ENCODE measurements around the gene SOX6. TPM values are rescaled to one million over a fixed set of nuclear protein-coding genes. Genes with fewer than 3 reads are reported as not detected.

SOX6 gene
- total RNA-seq, 1 donor from 2014 or later, result 8.3 TPM

- H3K27ac ChIP-seq, result no peak overlapping the region
- H3K4me3 ChIP-seq, result no peak overlapping the region
- DNase-seq, result no peak
- no peaks in the 10 kb centered on the region for H3K4me1 ChIP-seq
- intact Hi-C loops (cut with DNase I), result no loop called here
- H3K9me3 ChIP-seq, result no peaks in the 10 kb centered on the region
- H3K27me3 ChIP-seq, result no peaks in the 10 kb centered on the region
- H3K36me3 ChIP-seq, result no peaks in the 10 kb centered on the region
- TF ChIP-seq CTCF (IDR thresholded peaks at IDR 0.05), result no peak
- no peak for ATAC-seq
Observed at GRCh38 chr11:16276251-16276650, 80.1 kb downstream of the SOX6 start.

GRCh38 chr11:16271258-16271657, 85.1 kb downstream of the SOX6 start:
- Histone ChIP-seq H3K36me3 (no peaks in the 10 kb centered on the region), H3K27me3 (no peaks in the 10 kb centered on the region), H3K4me3 (no peak overlapping the region), H3K4me1 (no peaks in the 10 kb centered on the region), H3K9me3 (peaks cover 4% of the 10 kb centered on the region), H3K27ac (no peak overlapping the region)
- ATAC-seq (no peak), DNase-seq (no peak)
- intact Hi-C loops (cut with DNase I), result no loop called here
- no peak for TF ChIP-seq CTCF (IDR thresholded peaks at IDR 0.05)

- no peaks in the 10 kb centered on the region for H3K4me1 ChIP-seq
- no peaks in the 10 kb centered on the region for H3K27me3 ChIP-seq
- no peaks in the 10 kb centered on the region for H3K36me3 ChIP-seq
- intact Hi-C loops (cut with DNase I), result no loop called here
- ATAC-seq, result no peak
- TF ChIP-seq CTCF (IDR thresholded peaks at IDR 0.05), result no peak
- H3K4me3 ChIP-seq, result no peak overlapping the region
- no peak for DNase-seq
- H3K9me3 ChIP-seq, result peaks cover 4% of the 10 kb centered on the region
- H3K27ac ChIP-seq, result no peak overlapping the region
Observed at GRCh38 chr11:16266021-16266420, 90.3 kb downstream of the SOX6 start.

DNA sequence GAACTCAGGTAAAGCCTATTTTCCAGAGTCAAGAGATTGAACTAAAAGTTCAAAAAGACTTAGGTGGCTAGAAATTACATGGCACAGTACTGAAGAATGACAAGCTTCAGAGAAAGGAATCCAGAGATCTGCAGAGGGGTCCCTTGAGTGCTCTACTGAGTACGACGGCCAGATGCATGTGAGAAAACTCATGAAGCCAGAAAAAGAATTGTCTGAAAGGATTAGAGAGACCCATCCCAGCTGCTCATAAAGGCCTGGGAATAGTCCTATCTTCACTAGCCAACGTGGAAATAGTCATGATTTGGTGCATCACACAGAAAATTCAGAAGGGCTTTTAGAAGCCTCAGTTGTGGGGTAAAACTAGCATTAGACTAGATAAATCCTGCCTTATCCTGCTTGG, 91.3 kb downstream of the SOX6 start:
- ATAC-seq, result no peak
- H3K27ac ChIP-seq, result no peak overlapping the region
- H3K4me3 ChIP-seq, result no peak overlapping the region
- no peak for DNase-seq
- TF ChIP-seq CTCF (IDR thresholded peaks at IDR 0.05), result no peak
- H3K27me3 ChIP-seq, result no peaks in the 10 kb centered on the region
- H3K4me1 ChIP-seq, result no peaks in the 10 kb centered on the region
- intact Hi-C loops (cut with DNase I), result no loop called here
- H3K9me3 ChIP-seq, result peaks cover 4% of the 10 kb centered on the region
- H3K36me3 ChIP-seq, result no peaks in the 10 kb centered on the region

- DNase-seq (no peak), ATAC-seq (no peak)
- TF ChIP-seq CTCF (IDR thresholded peaks at IDR 0.05), result no peak
- no peak overlapping the region for H3K27ac ChIP-seq
- no peaks in the 10 kb centered on the region for H3K4me1 ChIP-seq
- no peaks in the 10 kb centered on the region for H3K27me3 ChIP-seq
- no peaks in the 10 kb centered on the region for H3K36me3 ChIP-seq
- peaks cover 4% of the 10 kb centered on the region for H3K9me3 ChIP-seq
- no peak overlapping the region for H3K4me3 ChIP-seq
- intact Hi-C loops (cut with DNase I), result no loop called here
Observed at GRCh38 chr11:16262645-16262955, 93.7 kb downstream of the SOX6 start.

GRCh38 chr11:16261836-16262644, 94.3 kb downstream of the SOX6 start:
- Histone ChIP-seq H3K36me3 (no peaks in the 10 kb centered on the region), H3K4me3 (no peak overlapping the region), H3K9me3 (peaks cover 4% of the 10 kb centered on the region), H3K4me1 (no peaks in the 10 kb centered on the region), H3K27ac (no peak overlapping the region), H3K27me3 (no peaks in the 10 kb centered on the region)
- ATAC-seq, result no peak
- intact Hi-C loops (cut with DNase I), result no loop called here
- no peak for TF ChIP-seq CTCF (IDR thresholded peaks at IDR 0.05)
- DNase-seq, result no peak
